GM21526 (cell line): ENCODE measurements around the gene AFF2.

ENCODE experiments used
- ATAC-seq: cut with Tn5 transposase; IDR thresholded peaks from one replicate; pipeline ENCODE4 v1.9.1; 2021; ENCODE audit warnings: moderate library complexity; ENCODE audit not compliant: unreplicated experiment, low FRiP score

Gene AFF2

GRCh38 chrX:148535639-148536038 lies 35.2 kb downstream of the AFF2 start:
- no peak for ATAC-seq

GRCh38 chrX:148536961-148537360 lies 36.5 kb downstream of the AFF2 start:
- ATAC-seq = no peak

GRCh38 chrX:148537556-148538182 lies 37.3 kb downstream of the AFF2 start:
- no peak for ATAC-seq

- no peak for ATAC-seq
Observed at GRCh38 chrX:148538582-148538981, 38.2 kb downstream of the AFF2 start.

- no peak for ATAC-seq
Observed at GRCh38 chrX:148540114-148540513, 39.7 kb downstream of the AFF2 start.

- ATAC-seq = no peak
Observed at GRCh38 chrX:148540671-148541583, 40.5 kb downstream of the AFF2 start.

- no peak for ATAC-seq
Observed at GRCh38 chrX:148541584-148541940, 41.1 kb downstream of the AFF2 start.

GRCh38 chrX:148542481-148543255 lies 42.3 kb downstream of the AFF2 start:
- no peak for ATAC-seq

GRCh38 chrX:148552775-148553174 lies 52.4 kb downstream of the AFF2 start:
- ATAC-seq = no peak

GRCh38 chrX:148555101-148555500 lies 54.7 kb downstream of the AFF2 start:
- ATAC-seq = no peak

GRCh38 chrX:148555571-148556243 lies 55.3 kb downstream of the AFF2 start:
- no peak for ATAC-seq

GRCh38 chrX:148556498-148556897 lies 56.1 kb downstream of the AFF2 start:
- ATAC-seq = no peak

GRCh38 chrX:148562846-148563245 lies 62.4 kb downstream of the AFF2 start:
- ATAC-seq = no peak

- ATAC-seq = no peak
Observed at GRCh38 chrX:148567229-148567628, 66.8 kb downstream of the AFF2 start.

GRCh38 chrX:148567779-148568178 lies 67.4 kb downstream of the AFF2 start:
- no peak for ATAC-seq

- ATAC-seq = no peak
Observed at GRCh38 chrX:148568763-148569162, 68.3 kb downstream of the AFF2 start.

- no peak for ATAC-seq
Observed at GRCh38 chrX:148572337-148572736, 71.9 kb downstream of the AFF2 start.

- ATAC-seq = no peak
Observed at GRCh38 chrX:148573119-148573518, 72.7 kb downstream of the AFF2 start.

- ATAC-seq = no peak
Observed at GRCh38 chrX:148574237-148574973, 74.0 kb downstream of the AFF2 start.

GRCh38 chrX:148576396-148576795 lies 76.0 kb downstream of the AFF2 start:
- no peak for ATAC-seq
